GM18505 (cell line): ENCODE results near the gene XPR1.
A peak's percentile ranks its signal among the peaks of the same experiment; 100 is the strongest.

Experiments
- ATAC-seq: cut with Tn5 transposase; IDR thresholded peaks from one replicate; pipeline ENCODE4 v1.9.1; 2021; ENCODE audit not compliant: unreplicated experiment
- POLR2A ChIP-seq: IDR thresholded peaks from 4 replicates; pipeline ENCODE4 v1.6.1; 2011; ENCODE audit warnings: borderline replicate concordance; ENCODE audit not compliant: insufficient read depth, insufficient read length; ENCODE audit errors: extremely low read depth

The XPR1 gene

DNA sequence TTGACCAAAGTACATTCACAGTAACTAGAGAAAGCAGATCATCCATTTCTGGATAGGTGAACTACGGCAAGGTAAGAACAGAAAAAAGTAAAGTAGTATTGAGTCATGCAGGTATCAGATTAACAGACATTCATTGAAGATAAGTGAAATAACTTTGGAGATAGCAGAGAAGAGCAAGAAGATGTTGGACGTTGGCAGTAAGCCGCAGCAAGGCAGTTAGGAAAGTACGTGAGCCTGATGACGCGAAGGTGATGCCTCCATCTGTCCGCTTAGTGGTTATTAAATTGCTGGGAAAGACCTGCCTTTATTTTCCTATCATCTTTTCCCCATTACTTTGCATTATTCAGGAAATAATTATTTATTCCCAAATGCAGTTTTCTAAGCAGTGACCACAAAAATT, 256.0 kb downstream of the XPR1 start:
- ATAC-seq: no peak
- no peak for TF ChIP-seq POLR2A

DNA sequence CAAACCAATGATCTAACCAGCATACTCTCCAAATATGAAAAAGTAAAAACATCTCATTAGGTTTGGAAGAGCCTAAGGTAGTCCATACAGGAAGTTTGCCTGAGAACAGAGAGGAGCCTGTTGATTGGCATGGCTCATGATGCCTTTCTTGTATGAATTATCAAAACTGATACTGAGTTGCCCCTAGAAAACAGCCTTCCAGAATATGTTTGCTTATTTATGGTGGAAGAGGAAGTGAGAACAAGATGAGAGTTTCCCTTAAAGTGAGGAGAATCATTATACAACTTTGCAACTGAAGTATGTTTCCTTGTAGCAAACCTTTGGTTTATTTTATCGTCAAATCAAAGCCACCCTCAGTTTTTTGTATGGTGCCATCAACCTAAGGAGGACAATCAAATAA, 257.0 kb downstream of the XPR1 start:
- TF ChIP-seq POLR2A: no peak
- ATAC-seq: peak; percentile 71

DNA sequence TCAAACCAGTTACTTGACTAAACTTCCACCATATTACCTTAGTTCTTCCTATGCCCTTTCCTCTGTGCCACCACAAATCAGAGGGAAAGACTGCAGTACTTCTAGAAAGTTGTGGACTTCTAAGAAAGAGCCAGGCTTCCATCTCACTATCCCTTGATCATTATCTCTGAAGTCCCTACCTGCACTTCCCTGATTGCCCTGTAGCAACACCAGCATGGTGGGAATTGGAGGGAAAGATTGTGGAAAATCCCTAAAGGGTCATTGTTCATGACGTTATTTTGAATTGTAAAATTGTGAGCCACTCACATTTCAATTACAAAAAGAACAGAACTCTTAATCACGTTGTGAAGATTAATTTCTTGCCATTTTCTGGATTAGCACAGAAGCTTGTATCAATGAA, 257.5 kb downstream of the XPR1 start:
- TF ChIP-seq POLR2A: no peak
- no peak for ATAC-seq

DNA sequence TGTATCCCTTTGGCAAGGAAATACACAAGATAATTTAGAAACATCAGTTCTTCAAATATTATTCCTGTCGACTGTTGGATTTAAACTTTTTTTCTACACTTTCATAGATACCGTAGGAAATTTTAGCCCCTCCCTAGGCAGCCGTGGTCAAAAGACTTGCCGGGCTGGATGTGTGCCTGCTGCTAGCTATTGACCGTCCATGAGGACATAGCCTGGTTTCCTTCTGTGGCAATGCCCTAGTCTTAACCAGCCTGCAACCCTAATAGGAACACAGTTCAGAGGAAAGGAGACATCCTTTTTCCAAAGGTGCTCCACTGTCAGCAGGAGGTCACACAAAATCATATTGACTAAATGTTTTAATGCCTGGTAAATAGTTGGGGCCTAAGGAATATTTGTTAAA, 260.4 kb downstream of the XPR1 start:
- no peak for ATAC-seq

DNA sequence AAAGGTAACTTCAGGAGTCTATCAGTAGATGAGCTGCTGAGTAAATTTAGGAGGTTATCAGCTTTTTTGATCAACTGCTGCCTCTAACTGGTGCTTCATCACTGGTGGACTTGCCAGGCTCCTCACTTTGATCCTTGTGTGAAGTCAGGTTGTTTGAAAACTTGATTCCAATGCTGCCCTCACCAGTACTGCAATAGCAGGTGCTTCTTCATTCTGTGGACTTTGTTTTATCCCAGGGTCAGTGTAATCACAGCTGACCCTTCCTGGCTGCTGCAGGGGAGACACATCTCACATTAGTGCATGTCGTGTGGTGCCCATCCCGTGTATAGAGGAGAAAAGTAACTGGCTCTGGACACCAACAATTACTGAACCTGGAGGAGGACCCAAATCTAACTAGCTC, 260.9 kb downstream of the XPR1 start:
- no peak for TF ChIP-seq POLR2A
- ATAC-seq: no peak

More for the DNA sequence above, 260.4 kb downstream of the XPR1 start:
- TF ChIP-seq POLR2A: no peak

DNA sequence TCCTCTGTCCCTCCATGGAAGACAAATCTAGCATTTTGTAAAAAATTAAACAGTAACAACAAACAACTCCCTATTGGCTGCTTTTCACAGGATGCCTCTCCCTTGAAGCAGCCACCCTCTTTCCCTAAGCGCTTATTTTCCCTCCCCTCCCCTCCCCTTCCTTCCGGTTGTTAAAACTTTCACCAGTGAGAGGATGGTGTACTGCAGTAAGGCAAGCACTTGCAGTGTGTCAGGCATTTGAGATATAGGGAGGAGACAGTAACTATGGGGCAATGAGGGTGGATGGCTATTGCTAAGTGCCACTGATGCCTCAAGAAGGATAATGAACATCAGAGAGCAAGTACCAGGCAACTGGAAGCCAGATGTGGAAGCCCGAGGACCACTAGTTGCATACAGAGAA, 261.8 kb downstream of the XPR1 start:
- TF ChIP-seq POLR2A: no peak
- ATAC-seq: no peak

DNA sequence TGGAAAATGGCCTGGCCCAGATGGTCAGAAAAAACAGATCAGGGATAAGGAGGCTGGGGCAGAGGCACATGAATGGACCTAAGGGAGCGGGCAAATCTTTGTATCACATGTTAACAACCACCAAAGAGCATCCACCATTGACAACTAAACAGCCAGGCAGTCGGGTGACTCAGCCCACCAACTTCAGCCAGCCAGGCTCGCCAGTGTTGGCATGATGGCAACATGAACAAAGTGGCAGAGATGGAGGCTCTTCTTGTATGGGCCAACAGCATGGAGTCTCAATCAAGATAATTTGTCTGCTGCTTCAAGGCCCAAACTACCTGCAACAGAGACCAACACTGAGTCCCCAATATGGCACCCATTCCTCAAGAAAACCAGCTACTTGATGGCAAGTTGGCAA, 264.3 kb downstream of the XPR1 start:
- no peak for ATAC-seq
- TF ChIP-seq POLR2A: no peak

DNA sequence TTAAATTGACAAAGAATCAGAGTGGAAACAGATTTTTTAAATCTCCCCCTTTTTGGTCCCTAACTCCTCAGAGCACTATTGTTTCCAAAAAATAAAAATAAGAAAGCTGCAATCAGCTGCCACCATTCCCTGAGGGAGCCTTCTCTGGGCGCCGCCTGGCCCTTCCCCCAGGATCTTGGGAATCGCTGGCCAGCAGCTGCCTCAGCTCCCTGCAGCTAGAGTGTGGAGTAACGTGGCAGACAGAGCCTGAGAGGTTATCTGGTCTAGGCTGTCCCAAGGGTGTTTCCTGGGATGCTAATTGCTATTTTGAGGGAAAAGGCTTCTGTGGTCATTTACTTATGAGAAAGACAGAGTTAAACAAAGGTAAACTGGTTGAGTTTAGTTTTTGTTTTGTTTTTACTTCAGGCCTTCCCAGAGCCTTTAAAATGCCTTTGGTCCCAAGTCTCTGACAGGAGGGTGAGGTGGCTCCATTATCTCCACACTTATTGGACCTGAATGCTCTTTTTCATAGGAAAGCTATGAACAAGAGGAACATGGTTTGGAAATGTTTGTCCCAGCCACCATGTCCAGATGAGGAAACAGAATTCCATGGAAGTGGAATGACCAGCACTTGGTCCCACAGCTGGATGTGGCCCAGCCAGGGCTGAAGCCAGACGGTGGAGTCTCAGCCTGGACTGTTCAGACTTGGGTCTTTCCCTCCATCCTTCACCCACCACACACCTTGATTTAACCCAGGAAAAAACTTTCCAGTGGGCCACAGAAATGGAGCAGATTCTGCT, 266.8 kb downstream of the XPR1 start:
- no peak for TF ChIP-seq POLR2A
- ATAC-seq: no peak

DNA sequence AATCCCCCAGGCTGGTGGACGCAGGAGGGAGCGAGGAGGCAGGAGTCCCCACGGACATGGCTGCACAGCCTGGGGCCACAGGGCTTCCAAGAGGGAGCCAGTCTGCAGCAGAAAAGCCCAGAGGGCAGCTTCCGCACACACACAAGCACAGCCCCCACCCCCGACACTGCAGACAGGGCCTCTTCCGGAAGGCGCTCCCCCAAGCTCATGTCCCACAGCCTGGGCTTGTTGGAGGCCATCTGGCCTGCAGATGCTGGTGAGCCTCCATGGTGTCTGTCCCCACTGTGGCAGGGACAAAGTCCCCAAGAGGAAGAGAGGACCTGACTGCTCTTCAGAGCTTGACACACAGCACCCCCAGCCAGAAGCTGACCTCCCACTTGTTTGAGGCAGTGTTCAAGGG, 267.4 kb downstream of the XPR1 start:
- ATAC-seq: no peak

DNA sequence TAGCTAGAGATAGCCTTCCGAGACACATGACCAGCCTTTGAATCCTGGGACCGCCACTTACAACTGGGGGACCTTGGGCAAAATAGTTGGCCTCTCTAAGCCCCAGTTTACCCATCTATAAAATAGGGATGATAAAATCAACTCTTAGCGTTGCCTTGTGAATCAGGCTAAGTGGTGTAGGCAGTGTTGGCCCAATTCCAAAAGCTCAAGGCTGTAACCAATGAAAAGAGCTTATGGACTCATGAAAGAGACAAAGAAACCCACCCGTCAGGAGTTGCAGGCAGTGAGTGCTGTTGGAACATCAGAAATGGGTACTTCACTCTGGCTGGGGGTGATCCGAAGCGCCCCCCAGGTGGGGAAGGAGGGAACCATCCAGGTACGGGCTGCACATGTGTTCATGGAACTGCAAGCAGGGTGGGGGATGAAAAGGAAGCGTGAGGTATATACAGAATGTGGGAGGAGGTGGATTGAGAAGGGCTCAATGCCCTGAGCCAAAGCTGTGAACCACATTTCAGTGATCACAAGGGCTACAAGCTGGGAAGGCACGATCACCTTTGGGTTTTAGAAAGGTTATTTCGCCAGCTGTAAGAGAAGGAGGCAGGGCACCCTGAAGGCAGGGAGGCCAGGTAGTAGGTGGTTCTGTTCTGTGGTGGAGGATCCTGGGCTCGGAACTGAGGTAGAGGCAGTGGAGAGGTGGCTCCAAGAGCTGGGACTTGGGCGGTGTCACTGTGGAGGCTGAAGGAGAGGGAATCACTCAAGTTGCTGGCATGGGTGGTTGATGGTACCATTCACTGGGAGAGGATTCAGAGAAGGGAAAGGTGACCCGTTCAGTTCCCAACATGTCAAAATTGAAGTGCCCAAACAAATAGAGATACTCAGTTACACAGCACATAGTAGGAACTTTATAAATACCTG, 269.5 kb downstream of the XPR1 start:
- ATAC-seq: no peak
- no peak for TF ChIP-seq POLR2A

More for the DNA sequence above, 267.4 kb downstream of the XPR1 start:
- TF ChIP-seq POLR2A: no peak

DNA sequence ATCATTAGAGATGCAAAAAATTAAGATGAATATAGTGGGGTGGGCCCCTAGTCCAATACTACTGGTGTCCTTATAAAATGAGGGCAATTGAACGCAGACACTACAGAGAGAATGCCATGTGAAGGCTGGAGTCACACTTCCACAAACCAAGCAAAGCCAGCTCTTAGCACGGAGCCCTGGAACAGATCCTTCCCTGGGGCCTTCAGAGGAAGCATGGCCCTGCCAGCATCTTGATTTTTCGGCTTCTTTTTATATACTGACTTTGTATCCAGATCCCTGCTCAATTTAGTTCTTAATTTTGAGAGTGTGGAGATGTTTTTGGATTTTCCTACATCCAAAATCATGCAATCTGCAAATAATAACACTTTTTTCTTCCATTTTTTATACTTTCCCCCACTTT, 270.7 kb downstream of the XPR1 start:
- TF ChIP-seq POLR2A: no peak
- ATAC-seq: no peak

DNA sequence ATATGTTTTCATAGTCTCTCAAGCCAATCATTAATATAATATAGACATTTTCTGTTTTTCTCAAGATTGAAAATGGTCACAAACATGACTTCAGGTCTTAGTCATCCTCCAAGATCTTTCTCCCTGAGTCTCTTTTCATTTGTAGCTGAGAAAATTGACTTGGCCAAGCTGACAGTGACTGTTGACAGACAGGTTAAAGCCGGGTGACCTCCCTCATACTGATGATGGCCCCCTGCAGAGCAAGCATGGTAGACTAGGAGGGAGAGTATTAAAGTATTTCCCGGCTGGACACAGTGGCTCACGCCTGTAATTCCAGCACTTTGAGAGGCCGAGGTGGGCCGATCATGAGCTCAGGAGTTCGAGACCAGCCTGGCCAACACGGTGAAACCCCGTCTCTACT, 274.1 kb downstream of the XPR1 start:
- no peak for TF ChIP-seq POLR2A
- no peak for ATAC-seq

DNA sequence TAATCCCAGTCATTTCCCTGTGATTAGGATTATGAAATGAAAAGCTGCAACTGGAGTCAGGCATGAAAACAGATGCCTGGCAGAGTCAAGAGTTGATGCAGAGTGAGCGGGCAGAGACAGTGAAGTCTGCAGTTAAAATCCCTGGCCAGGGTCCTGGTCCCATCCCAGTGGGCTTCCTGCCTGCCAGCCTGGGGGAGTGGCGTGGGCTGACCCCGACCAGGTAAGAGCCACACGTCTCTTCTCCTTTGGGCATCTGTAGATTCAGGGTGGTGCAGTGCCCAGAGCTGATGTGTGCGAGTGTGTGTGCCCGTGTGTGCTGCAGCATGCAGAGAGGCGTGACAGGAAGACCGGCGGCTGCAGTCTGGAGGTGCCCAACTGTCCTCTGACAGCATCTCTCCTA, 274.7 kb downstream of the XPR1 start:
- no peak for ATAC-seq

DNA sequence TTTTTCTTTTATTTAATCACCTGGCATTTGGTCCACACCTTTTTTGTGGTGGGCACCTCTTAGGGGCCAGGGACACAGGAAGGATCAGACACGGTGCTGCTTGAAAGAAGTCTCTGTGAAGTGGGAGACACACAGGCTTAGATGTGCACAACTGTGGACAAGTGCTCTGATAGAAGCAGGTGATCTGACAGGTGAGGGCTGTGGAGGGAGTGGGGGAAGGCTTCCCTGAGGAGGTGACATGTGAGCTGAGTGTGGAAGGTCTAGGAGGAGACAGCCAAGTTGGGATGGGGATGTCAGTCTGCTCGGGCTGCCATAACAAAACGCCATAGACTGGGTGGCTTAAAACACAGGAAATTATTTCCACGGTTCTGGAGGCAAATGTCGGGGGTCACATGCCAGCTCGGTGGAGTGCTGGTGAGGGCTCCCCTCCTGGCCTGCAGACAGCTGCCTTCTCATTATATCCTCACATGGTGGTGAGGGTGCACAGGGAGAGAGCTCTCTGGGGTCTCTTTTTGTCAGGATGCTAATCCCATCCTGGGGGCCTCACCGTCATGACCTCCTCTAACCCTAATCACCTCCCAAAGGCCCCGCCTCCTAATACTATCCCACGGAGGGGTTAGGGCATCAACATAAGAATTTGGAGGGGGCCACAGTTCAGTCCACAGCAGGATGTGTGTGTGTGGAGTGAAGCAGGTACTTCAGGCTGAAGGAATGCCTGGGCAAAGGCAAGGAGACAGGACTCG, 275.7 kb downstream of the XPR1 start:
- no peak for ATAC-seq
- no peak for TF ChIP-seq POLR2A

More for the DNA sequence above, 274.7 kb downstream of the XPR1 start:
- TF ChIP-seq POLR2A: no peak

DNA sequence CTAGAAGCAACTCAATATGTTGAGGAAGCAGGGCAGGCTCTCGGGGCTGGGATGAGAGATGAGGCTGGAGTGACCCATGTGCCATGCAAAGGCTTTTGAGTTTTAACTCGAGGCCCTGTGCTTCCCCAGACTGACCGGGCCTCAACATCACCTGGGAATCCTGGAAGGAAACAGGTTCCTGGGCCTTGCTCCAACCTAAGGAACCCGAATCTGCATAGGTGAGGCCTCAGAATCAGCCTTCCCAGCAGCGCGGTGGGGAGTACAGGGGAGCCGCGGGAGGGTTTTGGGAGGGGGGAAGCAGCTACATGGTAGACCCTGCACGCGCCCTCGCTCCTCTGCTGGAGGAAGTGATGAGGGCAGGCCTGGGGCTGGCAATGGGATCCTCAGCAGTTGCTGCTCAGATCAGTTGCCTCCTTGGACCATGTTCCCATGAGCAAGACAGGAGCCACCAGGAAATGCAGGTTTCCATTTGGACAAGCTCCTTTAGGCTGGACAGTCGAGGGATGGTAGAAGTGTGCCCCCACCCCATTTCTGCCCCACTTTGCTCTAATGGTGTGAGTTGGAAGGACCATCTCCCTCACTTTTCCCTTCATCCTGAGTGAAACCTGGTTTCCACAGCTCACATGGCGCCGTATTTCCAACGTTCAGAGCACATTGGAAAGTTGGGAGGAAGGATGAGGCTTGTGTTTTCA, 276.4 kb downstream of the XPR1 start:
- no peak for TF ChIP-seq POLR2A
- ATAC-seq: no peak
